B cell (primary cell): ENCODE measurements around the gene C10orf53. TPM values are rescaled to one million over a fixed set of nuclear protein-coding genes. Genes with fewer than 3 reads are reported as not detected.

Source experiments
- ATAC-seq: fragments of 200-7000 bp; cut with Tn5 transposase; one replicate; pipeline ENCODE4 v1.10.0; 2021; ENCODE audit warnings: low read depth, mild to moderate bottlenecking, moderate number of reproducible peaks, moderate library complexity
- CTCF ChIA-PET: fragments of 350-600 bp; sonication (Branson Sonifier 250); formaldehyde crosslinking; loops from one replicate; lab custom pipeline; 2021; ENCODE audit warnings: antibody characterized with exemption, inconsistent platforms; lab: Charles Lee
- POLR2A ChIA-PET: fragments of 350-600 bp; sonication (Branson Sonifier 250); formaldehyde crosslinking; loops from one replicate; lab custom pipeline; 2021; ENCODE audit warnings: antibody characterized with exemption; lab: Charles Lee
- DNase-seq: peaks from one replicate; pipeline ENCODE4 v3.0.0; 2013
- H2AFZ ChIP-seq: 2 replicates; pipeline ENCODE4 v1.6.1; 2012; ENCODE audit warnings: mild to moderate bottlenecking, low read depth, low read length; ENCODE audit not compliant: insufficient read depth, poor library complexity, severe bottlenecking
- H3K27ac ChIP-seq, 2 donors: 1 replicate in 1 of 2; 2 replicates in 1 of 2; pipeline ENCODE4 v1.5.1; 2012 to 2013; ENCODE audit warnings: low read length in 2 of 2, mild to moderate bottlenecking in 2 of 2, moderate library complexity in 1 of 2
- H3K27me3 ChIP-seq, 4 experiments: fragments of 200-600 bp in 1 of 4; sonication (generic) in 1 of 4; replicated peaks in 1 of 4; 1 replicate in 2 of 4; 2 replicates in 2 of 4; pipeline versions ENCODE4 v1.6.1 to v1.7.0; 2013 to 2016; ENCODE audit warnings: low read length in 3 of 4, mild to moderate bottlenecking in 2 of 4, mixed read lengths in 1 of 4, moderate library complexity in 1 of 4; ENCODE audit not compliant: insufficient read depth in 4 of 4, control insufficient read depth in 3 of 4; ENCODE audit errors: control extremely low read depth in 1 of 4
- H3K36me3 ChIP-seq, 2 experiments: replicated peaks in 1 of 2; 1 replicate in 1 of 2; 2 replicates in 1 of 2; pipeline versions ENCODE4 v1.6.1 to v1.7.1; 2013; ENCODE audit warnings: low read length in 1 of 2; ENCODE audit not compliant: insufficient read depth in 2 of 2, control insufficient read depth in 1 of 2; ENCODE audit errors: control extremely low read depth in 1 of 2, extremely low read depth in 1 of 2
- H3K4me1 ChIP-seq, 2 donors: fragments of 200-600 bp in 1 of 2; sonication (generic) in 1 of 2; 1 replicate in 1 of 2; 2 replicates in 1 of 2; pipeline versions ENCODE4 v1.5.1 to v1.6.1; 2013 to 2017; ENCODE audit warnings: low read length in 2 of 2; ENCODE audit not compliant: control insufficient read depth in 2 of 2, insufficient read depth in 2 of 2
- H3K4me2 ChIP-seq: replicated peaks from 2 replicates; pipeline ENCODE3; 2012; ENCODE audit warnings: mild to moderate bottlenecking, low read depth, low read length; ENCODE audit not compliant: poor library complexity, severe bottlenecking
- H3K4me3 ChIP-seq, 5 experiments: fragments of 200-600 bp in 1 of 5; sonication (generic) in 1 of 5; 1 replicate in 3 of 5; 2 replicates in 2 of 5; pipeline versions ENCODE4 v1.5.1 to v1.7.0; 2011 to 2016; ENCODE audit warnings: low read length in 4 of 5, mild to moderate bottlenecking in 4 of 5, low read depth in 2 of 5, control low read depth in 1 of 5, moderate library complexity in 1 of 5; ENCODE audit not compliant: insufficient read depth in 1 of 5; ENCODE audit errors: control extremely low read depth in 1 of 5, extremely low read depth in 1 of 5
- H3K79me2 ChIP-seq: fragments of 200-600 bp; sonication (generic); one replicate; pipeline ENCODE4 v1.6.0; 2016; ENCODE audit warnings: low read length; ENCODE audit not compliant: control insufficient read depth, insufficient read depth
- H3K9ac ChIP-seq: fragments of 200-600 bp; sonication (generic); 2 replicates; pipeline ENCODE4 v1.6.1; 2017; ENCODE audit warnings: mild to moderate bottlenecking, low read length, moderate library complexity
- H3K9me3 ChIP-seq, 3 donors: one replicate each; pipeline versions ENCODE4 v1.6.1 to v1.7.1; 2013; ENCODE audit warnings: low read length in 2 of 3; ENCODE audit not compliant: control insufficient read depth in 2 of 3, insufficient read depth in 1 of 3; ENCODE audit errors: control extremely low read depth in 1 of 3
- H4K20me1 ChIP-seq: 2 replicates; pipeline ENCODE4 v1.6.0; 2012; ENCODE audit warnings: mild to moderate bottlenecking, low read length; ENCODE audit not compliant: insufficient read depth, control insufficient read depth, poor library complexity, severe bottlenecking
- H3K27ac Mint-ChIP-seq: one replicate; pipeline ENCODE4 v1.8.0; 2021; ENCODE audit warnings: mixed read lengths
- H3K27me3 Mint-ChIP-seq: one replicate; pipeline ENCODE4 v1.8.0; 2021; ENCODE audit warnings: mixed read lengths
- H3K4me1 Mint-ChIP-seq: one replicate; pipeline ENCODE4 v1.8.0; 2021; ENCODE audit warnings: mixed read lengths
- H3K4me3 Mint-ChIP-seq: one replicate; pipeline ENCODE4 v1.8.0; 2021; ENCODE audit warnings: mixed read lengths
- H3K9me3 Mint-ChIP-seq: one replicate; pipeline ENCODE4 v1.8.0; 2022; ENCODE audit warnings: mixed read lengths; ENCODE audit not compliant: insufficient read depth
- EZH2 ChIP-seq: IDR thresholded peaks from 2 replicates; pipeline ENCODE4 v1.6.1; 2012; ENCODE audit warnings: borderline replicate concordance, low read depth, mild to moderate bottlenecking, moderate library complexity, low read length; ENCODE audit not compliant: insufficient read depth, poor library complexity, severe bottlenecking
- WGBS: methylation state at CpG from one replicate; pipeline ENCODE4 v1.1.5; 2013; ENCODE audit warnings: missing lambda C conversion rate; ENCODE audit not compliant: insufficient coverage; 5-methylcytosine and 5-hydroxymethylcytosine counted together
- intact Hi-C: fragments of 100-400 bp; cut with micrococcal nuclease; formaldehyde crosslinking; loops from one replicate; pipeline ENCODE4 v1.10.0; 2022
- polyA plus RNA-seq: library from polyadenylated mRNA; depleted of rRNA; stranded (reverse); fragments of >200 nt; gene quantifications from 2 replicates; pipeline ENCODE4 v1.2.3, GENCODE V29; 2012
- total RNA-seq, 2 donors: library from RNA; stranded (reverse); fragments of 120-200 nt in 1 of 2; gene quantifications; 1 replicate in 1 of 2; 2 replicates in 1 of 2; pipeline versions ENCODE4 v1.2.3 to v1.2.4, GENCODE V29; 2013 to 2022
- TF ChIP-seq, protein P1 (sequence below): fragments of 200-600 bp; IDR thresholded peaks from one replicate; pipeline ENCODE4 v1.8.0; 2022; ENCODE audit warnings: antibody characterized with exemption, mild to moderate bottlenecking

C10orf53 gene
- total and polyA plus RNA-seq, 2 donors (not counting 1 experiment from before 2014, with no cell fraction given) = not detected

GRCh38 chr10:49634069-49634660 lies 45.3 kb upstream of the C10orf53 start:
- 87% methylated on average over 5 of the region's 8 CpGs for WGBS
- H3K9me3 ChIP-seq = no peaks in the 10 kb centered on the region
- no peak overlapping the region for H3K4me3 Mint-ChIP-seq

DNA sequence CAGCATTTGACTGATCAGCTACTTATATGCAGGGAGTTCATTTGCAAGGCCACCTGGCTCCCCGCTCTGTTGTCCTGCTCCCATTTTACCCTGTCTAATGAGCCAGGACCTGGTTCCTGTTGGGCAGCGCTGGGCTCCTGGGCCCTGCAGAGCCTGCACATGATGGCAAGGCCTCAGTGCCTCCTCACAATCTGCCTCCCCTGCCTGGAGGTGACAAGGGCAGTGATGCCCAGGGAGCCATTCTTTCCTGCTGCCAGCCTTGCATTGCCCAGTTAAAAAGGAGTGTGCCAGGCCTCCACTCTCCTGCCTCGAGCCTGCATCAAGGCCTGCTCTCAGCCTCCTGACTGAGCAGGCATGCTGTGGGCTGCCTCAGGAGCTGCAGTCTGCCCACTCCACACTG lies 37.1 kb upstream of the C10orf53 start:
- Mint-ChIP-seq H3K4me3 (no peak overlapping the region), H3K9me3 (no peaks in the 10 kb centered on the region), H3K27ac (no peak overlapping the region), H3K27me3 (peaks cover 43% of the 10 kb centered on the region), H3K4me1 (no peaks in the 10 kb centered on the region)
- Histone ChIP-seq H3K9me3 (no peaks in the 10 kb centered on the region), H3K9ac (no peak overlapping the region), H3K79me2 (no peaks in the 10 kb centered on the region), H3K27me3 (peaks cover 0 to 3% (median 0%) of the 10 kb centered on the region in 4 experiments), H3K4me1 (no peaks in the 10 kb centered on the region), H3K36me3 (no peaks in the 10 kb centered on the region), H4K20me1 (no peaks in the 10 kb centered on the region), H3K27ac (no peak overlapping the region), H2AFZ (no peak overlapping the region), H3K4me3 (no peak overlapping the region), H3K4me2 (no peak overlapping the region)
- ChIA-PET CTCF (no interaction called here), POLR2A (no interaction called here)
- intact Hi-C loops = no loop called here
- ATAC-seq (no peak), DNase-seq (no peak)
- TF ChIP-seq, protein P1, sequence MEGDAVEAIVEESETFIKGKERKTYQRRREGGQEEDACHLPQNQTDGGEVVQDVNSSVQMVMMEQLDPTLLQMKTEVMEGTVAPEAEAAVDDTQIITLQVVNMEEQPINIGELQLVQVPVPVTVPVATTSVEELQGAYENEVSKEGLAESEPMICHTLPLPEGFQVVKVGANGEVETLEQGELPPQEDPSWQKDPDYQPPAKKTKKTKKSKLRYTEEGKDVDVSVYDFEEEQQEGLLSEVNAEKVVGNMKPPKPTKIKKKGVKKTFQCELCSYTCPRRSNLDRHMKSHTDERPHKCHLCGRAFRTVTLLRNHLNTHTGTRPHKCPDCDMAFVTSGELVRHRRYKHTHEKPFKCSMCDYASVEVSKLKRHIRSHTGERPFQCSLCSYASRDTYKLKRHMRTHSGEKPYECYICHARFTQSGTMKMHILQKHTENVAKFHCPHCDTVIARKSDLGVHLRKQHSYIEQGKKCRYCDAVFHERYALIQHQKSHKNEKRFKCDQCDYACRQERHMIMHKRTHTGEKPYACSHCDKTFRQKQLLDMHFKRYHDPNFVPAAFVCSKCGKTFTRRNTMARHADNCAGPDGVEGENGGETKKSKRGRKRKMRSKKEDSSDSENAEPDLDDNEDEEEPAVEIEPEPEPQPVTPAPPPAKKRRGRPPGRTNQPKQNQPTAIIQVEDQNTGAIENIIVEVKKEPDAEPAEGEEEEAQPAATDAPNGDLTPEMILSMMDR = no peak
- TF ChIP-seq EZH2 = no peak
- 87% methylated on average over 3 of the region's 3 CpGs for WGBS

More at GRCh38 chr10:49634069-49634660, 45.3 kb upstream of the C10orf53 start:
- Mint-ChIP-seq H3K27ac (no peak overlapping the region), H3K9me3 (no peaks in the 10 kb centered on the region), H3K4me1 (no peaks in the 10 kb centered on the region), H3K27me3 (peaks cover 10% of the 10 kb centered on the region)
- H3K36me3 ChIP-seq = no peaks in the 10 kb centered on the region
- H3K4me1 ChIP-seq = no peaks in the 10 kb centered on the region
- ChIA-PET POLR2A (no interaction called here), CTCF (no interaction called here)
- ATAC-seq (no peak), DNase-seq (no peak)
- H3K4me3 ChIP-seq = no peak overlapping the region
- no peak overlapping the region for H3K9ac ChIP-seq
- peaks cover 0 to 2% (median 0%) of the 10 kb centered on the region in 4 experiments for H3K27me3 ChIP-seq
- no peak for TF ChIP-seq EZH2
- TF ChIP-seq, protein P1 = no peak
- intact Hi-C loops = no loop called here
- no peak overlapping the region for H2AFZ ChIP-seq
- H3K27ac ChIP-seq = no peak overlapping the region
- H4K20me1 ChIP-seq = no peaks in the 10 kb centered on the region
- no peaks in the 10 kb centered on the region for H3K79me2 ChIP-seq
- H3K4me2 ChIP-seq = no peak overlapping the region
